Measurements from ENCODE around the gene NKX6-2. TPM values are rescaled to one million over a fixed set of nuclear protein-coding genes. Genes with fewer than 3 reads are reported as not detected.
"Not testable (repeated sequence)": the region's sequence is repeated elsewhere in the genome, so short reads cannot be mapped to it uniquely, and the experiment has no call there.

The NKX6-2 gene
- total RNA-seq, 1 experiment from 2014 or later: not detected

GRCh38 chr10:132793213-132793612 lies 7.3 kb upstream of the NKX6-2 start:
- H3K4me1 ChIP-seq: no peaks in the 10 kb centered on the region; the same call in 1 of the 2 replicates
- Mint-ChIP-seq H3K9me3 (ENCODE audit: unreplicated experiment) (no peaks in the 10 kb centered on the region), H3K27ac (ENCODE audit: unreplicated experiment) (no peak overlapping the region), H3K27me3 (ENCODE audit: insufficient read depth, unreplicated experiment) (peaks cover 3% of the 10 kb centered on the region), H3K36me3 (ENCODE audit: insufficient read depth, unreplicated experiment) (peaks cover 6% of the 10 kb centered on the region), H3K4me3 (ENCODE audit: unreplicated experiment) (no peak overlapping the region), H3K4me1 (ENCODE audit: low read depth, unreplicated experiment) (no peaks in the 10 kb centered on the region)
- H3K9me3 ChIP-seq: no peaks in the 10 kb centered on the region
- DNase-seq: no peak
- BruUV-seq (replicated peaks): no TSS peak
- no peak for TF ChIP-seq CTCF (IDR thresholded peaks at IDR 0.05; ENCODE audit: insufficient read depth in 1 of 2, low read depth in 1 of 2, low read length in 1 of 2, severe bottlenecking in 1 of 2, unreplicated experiment in 1 of 2)
- ChIA-PET CTCF (interaction anchor here (0.6 kb wide), 1 partner anchor 112 kb away, joined by 5 read pairs; no protein-coding TSS in a partner anchor), POLR2A (no interaction called here)
- no peaks in the 10 kb centered on the region for H3K36me3 ChIP-seq (ENCODE audit: control insufficient read depth, insufficient read depth, low read length)
- H3K27me3 ChIP-seq (replicated peaks; ENCODE audit: control insufficient read depth, insufficient read depth, low read length): no peaks in the 10 kb centered on the region; the same call in 1 of the 2 replicates
- no peak overlapping the region for H3K4me3 ChIP-seq (ENCODE audit: low read depth, low read length)
- intact Hi-C loops (cut with micrococcal nuclease; ENCODE audit: unreplicated experiment): loop anchor here (5.0 kb wide), 1 partner anchor 141 kb away; no protein-coding TSS in a partner anchor

- CTCF ChIA-PET: interaction anchor here (0.6 kb wide), 1 partner anchor 112 kb away, joined by 5 read pairs; no protein-coding TSS in a partner anchor
- intact Hi-C loops (cut with micrococcal nuclease; ENCODE audit: unreplicated experiment): loop anchor here (5.0 kb wide), 1 partner anchor 140 kb away; no protein-coding TSS in a partner anchor
- Histone ChIP-seq H3K4me1 (no peaks in the 10 kb centered on the region; the same call in 1 of the 2 replicates), H3K36me3 (ENCODE audit: control insufficient read depth, insufficient read depth, low read length) (no peaks in the 10 kb centered on the region), H3K4me3 (ENCODE audit: low read depth, low read length) (no peak overlapping the region), H3K9me3 (no peaks in the 10 kb centered on the region), H3K27me3 (replicated peaks; ENCODE audit: control insufficient read depth, insufficient read depth, low read length) (no peaks in the 10 kb centered on the region; the same call in 1 of the 2 replicates)
- no peak for DNase-seq
- Mint-ChIP-seq H3K4me1 (ENCODE audit: low read depth, unreplicated experiment) (no peaks in the 10 kb centered on the region), H3K27ac (ENCODE audit: unreplicated experiment) (no peak overlapping the region), H3K36me3 (ENCODE audit: insufficient read depth, unreplicated experiment) (peaks cover 6% of the 10 kb centered on the region), H3K27me3 (ENCODE audit: insufficient read depth, unreplicated experiment) (peaks cover 3% of the 10 kb centered on the region), H3K4me3 (ENCODE audit: unreplicated experiment) (no peak overlapping the region), H3K9me3 (ENCODE audit: unreplicated experiment) (no peaks in the 10 kb centered on the region)
- BruUV-seq (replicated peaks): no TSS peak
- TF ChIP-seq CTCF (IDR thresholded peaks at IDR 0.05; ENCODE audit: insufficient read depth in 1 of 2, low read depth in 1 of 2, low read length in 1 of 2, severe bottlenecking in 1 of 2, unreplicated experiment in 1 of 2): no peak
- POLR2A ChIA-PET: no interaction called here
Measured at GRCh38 chr10:132792796-132793195, 6.8 kb upstream of the NKX6-2 start.

GRCh38 chr10:132792099-132792498 lies 6.2 kb upstream of the NKX6-2 start:
- H3K4me3 ChIP-seq (ENCODE audit: low read depth, low read length); DNase-seq; BruUV-seq (replicated peaks); H3K4me1 Mint-ChIP-seq (ENCODE audit: low read depth, unreplicated experiment); H3K27me3 Mint-ChIP-seq (ENCODE audit: insufficient read depth, unreplicated experiment); CTCF ChIA-PET; H3K4me3 Mint-ChIP-seq (ENCODE audit: unreplicated experiment); H3K36me3 Mint-ChIP-seq (ENCODE audit: insufficient read depth, unreplicated experiment); H3K4me1 ChIP-seq; H3K9me3 ChIP-seq; POLR2A ChIA-PET; H3K36me3 ChIP-seq (ENCODE audit: control insufficient read depth, insufficient read depth, low read length); H3K27me3 ChIP-seq (replicated peaks; ENCODE audit: control insufficient read depth, insufficient read depth, low read length); H3K9me3 Mint-ChIP-seq (ENCODE audit: unreplicated experiment); H3K27ac Mint-ChIP-seq (ENCODE audit: unreplicated experiment): not testable (repeated sequence)
- intact Hi-C loops (cut with micrococcal nuclease; ENCODE audit: unreplicated experiment): loop anchor here (5.0 kb wide), 1 partner anchor 140 kb away; no protein-coding TSS in a partner anchor

All from Caco-2 (cell line).